Smooth muscle cell (in vitro differentiated cells): ENCODE measurements around the gene KRT4. TPM values are rescaled to one million over a fixed set of nuclear protein-coding genes. Genes with fewer than 3 reads are reported as not detected.

Experiments
- DNase-seq: peaks from one replicate; lab custom pipeline; 2025; ENCODE audit not compliant: unreplicated experiment; lab: John Stamatoyannopoulos, UW
- H2AFZ ChIP-seq: fragments of 200-600 bp; sonication (generic); 2 replicates; pipeline ENCODE4 v1.6.0; 2016; ENCODE audit warnings: antibody characterized with exemption, low read depth, mild to moderate bottlenecking
- H3F3A ChIP-seq: fragments of 200-600 bp; sonication (generic); 2 replicates; pipeline ENCODE4 v1.6.0; 2017; ENCODE audit warnings: antibody characterized with exemption, low read depth
- H3K27ac ChIP-seq: fragments of 200-600 bp; sonication (generic); 2 replicates; pipeline ENCODE4 v1.5.1; 2016; ENCODE audit warnings: low read depth, mild to moderate bottlenecking
- H3K27me3 ChIP-seq: fragments of 200-600 bp; sonication (generic); 2 replicates; pipeline ENCODE4 v1.6.1; 2016; ENCODE audit warnings: low read depth, mild to moderate bottlenecking
- H3K36me3 ChIP-seq: fragments of 200-600 bp; sonication (generic); 2 replicates; pipeline ENCODE4 v1.5.1; 2016; ENCODE audit warnings: low read depth
- H3K4me1 ChIP-seq: fragments of 200-600 bp; sonication (generic); 2 replicates; pipeline ENCODE4 v1.5.1; 2016; ENCODE audit warnings: low read depth
- H3K4me2 ChIP-seq: fragments of 200-600 bp; sonication (generic); 2 replicates; pipeline ENCODE4 v1.6.0; 2016; ENCODE audit warnings: mild to moderate bottlenecking
- H3K4me3 ChIP-seq: fragments of 200-600 bp; sonication (generic); 2 replicates; pipeline ENCODE4 v1.5.1; 2016; ENCODE audit warnings: mild to moderate bottlenecking
- H3K79me2 ChIP-seq: fragments of 200-600 bp; sonication (generic); 2 replicates; pipeline ENCODE4 v1.6.0; 2016; ENCODE audit warnings: low read depth, mild to moderate bottlenecking
- H3K9ac ChIP-seq: fragments of 200-600 bp; sonication (generic); 2 replicates; pipeline ENCODE4 v1.6.0; 2016; ENCODE audit warnings: low read depth
- H3K9me3 ChIP-seq: fragments of 200-600 bp; sonication (generic); replicated peaks from 2 replicates; pipeline ENCODE4 v1.5.1; 2016; ENCODE audit warnings: low read depth
- H4K20me1 ChIP-seq: fragments of 200-600 bp; sonication (generic); 2 replicates; pipeline ENCODE4 v1.6.0; 2016; ENCODE audit warnings: low read depth
- WGBS: methylation state at CpG from one replicate; pipeline ENCODE4 v1.1.7; 2016; ENCODE audit warnings: low lambda C conversion rate; 5-methylcytosine and 5-hydroxymethylcytosine counted together
- polyA plus RNA-seq: library from polyadenylated mRNA; unstranded; fragments of >200 nt; fragmentation: Nextera tagmentation; extraction: Ambion mirVana; gene quantifications from 2 replicates; pipeline ENCODE4 v1.2.1, GENCODE V29; 2016
- total RNA-seq: library from RNA; depleted of rRNA; stranded (reverse); fragments of >200 nt; gene quantifications from 2 replicates; pipeline ENCODE4 v1.2.3, GENCODE V29; 2014
- TF ChIP-seq, protein P1 (sequence below): fragments of 200-600 bp; sonication (generic); IDR thresholded peaks from 2 replicates; pipeline ENCODE4 v1.5.1; 2017; ENCODE audit warnings: borderline replicate concordance, mild to moderate bottlenecking, antibody characterized with exemption; ENCODE audit not compliant: insufficient read depth, poor library complexity, severe bottlenecking

The KRT4 gene
- total and polyA plus RNA-seq, 2 experiments from 2014 or later, result not detected

DNA sequence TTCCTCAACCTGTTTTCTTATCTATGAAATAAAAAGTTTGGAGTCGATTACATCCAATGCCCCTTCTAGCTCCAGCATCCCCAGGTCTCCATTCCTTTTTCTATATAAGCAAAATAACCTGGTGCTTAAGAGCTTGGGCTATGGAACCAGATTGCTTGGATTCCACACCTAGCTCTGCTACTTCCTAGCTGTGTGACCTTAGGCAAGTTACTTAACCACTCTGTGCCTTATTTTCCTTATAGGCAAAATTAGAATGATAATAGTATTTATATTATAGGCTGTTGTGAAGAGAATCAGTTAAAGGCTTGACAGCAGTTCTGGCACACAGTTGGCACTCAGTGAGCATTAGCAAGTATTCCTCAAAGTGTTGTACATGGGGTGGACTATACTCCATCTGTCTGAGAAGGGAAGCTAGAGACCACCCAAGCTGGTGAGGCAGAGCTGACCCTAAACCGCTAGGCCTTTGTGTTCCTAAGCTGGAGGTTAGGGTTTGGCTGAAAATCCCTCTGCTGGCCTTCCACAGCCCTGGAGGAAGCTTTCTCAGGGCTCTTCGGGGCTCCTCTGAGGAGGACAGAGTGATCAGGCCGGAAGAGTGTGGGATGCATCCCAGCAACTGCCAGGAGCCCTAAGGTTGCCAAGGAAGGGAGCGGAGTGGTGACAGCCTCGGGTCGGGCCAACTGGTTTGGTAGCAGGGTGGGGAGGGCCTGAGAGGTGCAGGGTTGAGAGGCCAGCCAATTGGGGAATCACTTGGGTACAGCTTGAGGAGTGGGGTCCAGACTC is 6.0 kb upstream of the KRT4 start:
- no peak overlapping the region for H3K4me3 ChIP-seq
- WGBS, result 90% methylated on average over 7 of the region's 7 CpGs
- H3K27ac ChIP-seq, result no peak overlapping the region
- H3K9ac ChIP-seq, result no peak overlapping the region
- no peak overlapping the region for H2AFZ ChIP-seq
- H3K79me2 ChIP-seq, result no peaks in the 10 kb centered on the region
- no peaks in the 10 kb centered on the region for H3K9me3 ChIP-seq
- H3K27me3 ChIP-seq, result peaks cover 9% of the 10 kb centered on the region
- DNase-seq, result no peak
- TF ChIP-seq, protein P1, sequence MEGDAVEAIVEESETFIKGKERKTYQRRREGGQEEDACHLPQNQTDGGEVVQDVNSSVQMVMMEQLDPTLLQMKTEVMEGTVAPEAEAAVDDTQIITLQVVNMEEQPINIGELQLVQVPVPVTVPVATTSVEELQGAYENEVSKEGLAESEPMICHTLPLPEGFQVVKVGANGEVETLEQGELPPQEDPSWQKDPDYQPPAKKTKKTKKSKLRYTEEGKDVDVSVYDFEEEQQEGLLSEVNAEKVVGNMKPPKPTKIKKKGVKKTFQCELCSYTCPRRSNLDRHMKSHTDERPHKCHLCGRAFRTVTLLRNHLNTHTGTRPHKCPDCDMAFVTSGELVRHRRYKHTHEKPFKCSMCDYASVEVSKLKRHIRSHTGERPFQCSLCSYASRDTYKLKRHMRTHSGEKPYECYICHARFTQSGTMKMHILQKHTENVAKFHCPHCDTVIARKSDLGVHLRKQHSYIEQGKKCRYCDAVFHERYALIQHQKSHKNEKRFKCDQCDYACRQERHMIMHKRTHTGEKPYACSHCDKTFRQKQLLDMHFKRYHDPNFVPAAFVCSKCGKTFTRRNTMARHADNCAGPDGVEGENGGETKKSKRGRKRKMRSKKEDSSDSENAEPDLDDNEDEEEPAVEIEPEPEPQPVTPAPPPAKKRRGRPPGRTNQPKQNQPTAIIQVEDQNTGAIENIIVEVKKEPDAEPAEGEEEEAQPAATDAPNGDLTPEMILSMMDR, result no peak
- no peaks in the 10 kb centered on the region for H3K36me3 ChIP-seq
- peaks cover 31% of the 10 kb centered on the region for H3K4me1 ChIP-seq
- no peaks in the 10 kb centered on the region for H3F3A ChIP-seq
- H4K20me1 ChIP-seq, result no peaks in the 10 kb centered on the region
- H3K4me2 ChIP-seq, result no peak overlapping the region

DNA sequence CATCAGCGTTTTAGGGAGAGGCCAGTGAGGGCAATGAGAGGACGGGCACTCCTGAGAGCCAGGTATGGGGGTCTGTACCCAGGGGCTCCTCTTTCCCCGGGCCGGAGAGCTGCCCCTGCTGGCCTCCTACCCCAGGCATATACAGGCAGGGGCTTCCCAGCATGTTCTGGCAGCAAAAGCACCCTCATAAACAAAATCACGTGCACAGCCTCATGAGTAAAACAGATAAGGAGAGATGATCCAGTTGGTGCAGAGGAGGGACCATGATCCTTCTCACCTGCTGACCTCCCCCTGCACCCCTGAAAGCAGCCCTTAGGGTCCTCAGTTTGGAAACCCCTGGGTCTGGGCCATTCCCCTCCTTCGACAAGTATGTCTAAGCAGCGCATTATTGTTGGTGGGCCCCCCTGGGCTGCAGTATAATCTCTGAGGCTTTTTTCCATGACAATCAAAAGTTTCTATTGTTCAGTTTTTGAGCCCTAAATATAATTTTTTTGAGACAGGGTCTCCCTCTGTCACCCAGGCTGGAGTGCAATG is 5.0 kb upstream of the KRT4 start:
- no peaks in the 10 kb centered on the region for H4K20me1 ChIP-seq
- H3F3A ChIP-seq, result no peaks in the 10 kb centered on the region
- no peak for DNase-seq
- no peaks in the 10 kb centered on the region for H3K79me2 ChIP-seq
- H3K9me3 ChIP-seq, result no peaks in the 10 kb centered on the region
- TF ChIP-seq, protein P1, result no peak
- H2AFZ ChIP-seq, result no peak overlapping the region
- no peak overlapping the region for H3K4me3 ChIP-seq
- H3K27ac ChIP-seq, result no peak overlapping the region
- peaks cover 9% of the 10 kb centered on the region for H3K27me3 ChIP-seq
- peaks cover 31% of the 10 kb centered on the region for H3K4me1 ChIP-seq
- no peak overlapping the region for H3K4me2 ChIP-seq
- H3K9ac ChIP-seq, result no peak overlapping the region
- 71% methylated on average over 7 of the region's 7 CpGs for WGBS
- no peaks in the 10 kb centered on the region for H3K36me3 ChIP-seq

DNA sequence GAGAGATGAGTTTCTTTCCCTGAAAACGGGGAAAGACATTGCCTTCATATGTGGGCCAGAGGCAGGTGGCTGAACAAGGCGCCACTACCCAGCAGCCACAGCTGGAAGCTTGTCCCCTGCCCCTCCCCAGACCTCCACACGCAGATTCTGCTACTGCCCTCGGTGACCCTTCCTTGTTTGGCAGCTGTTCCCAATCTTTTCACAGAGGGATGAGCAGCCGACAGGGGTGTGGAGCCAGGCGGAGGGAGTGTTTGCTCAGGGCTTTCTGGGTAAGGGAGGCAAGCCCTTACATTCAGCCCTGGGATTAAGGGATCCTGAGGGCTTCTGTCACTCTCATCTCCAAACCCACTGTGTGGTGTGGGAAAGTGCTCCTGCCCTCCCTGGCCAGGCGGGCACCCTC is 4.5 kb upstream of the KRT4 start:
- no peak for DNase-seq
- Histone ChIP-seq H3K79me2 (no peaks in the 10 kb centered on the region), H3K27ac (no peak overlapping the region), H3K36me3 (no peaks in the 10 kb centered on the region), H3K4me2 (no peak overlapping the region), H3K27me3 (peaks cover 9% of the 10 kb centered on the region), H3F3A (no peaks in the 10 kb centered on the region), H3K4me3 (no peak overlapping the region), H3K9me3 (no peaks in the 10 kb centered on the region), H4K20me1 (no peaks in the 10 kb centered on the region), H3K4me1 (peaks cover 31% of the 10 kb centered on the region), H2AFZ (no peak overlapping the region), H3K9ac (no peak overlapping the region)
- TF ChIP-seq, protein P1, result no peak
- WGBS, result 50% methylated on average over 7 of the region's 7 CpGs

DNA sequence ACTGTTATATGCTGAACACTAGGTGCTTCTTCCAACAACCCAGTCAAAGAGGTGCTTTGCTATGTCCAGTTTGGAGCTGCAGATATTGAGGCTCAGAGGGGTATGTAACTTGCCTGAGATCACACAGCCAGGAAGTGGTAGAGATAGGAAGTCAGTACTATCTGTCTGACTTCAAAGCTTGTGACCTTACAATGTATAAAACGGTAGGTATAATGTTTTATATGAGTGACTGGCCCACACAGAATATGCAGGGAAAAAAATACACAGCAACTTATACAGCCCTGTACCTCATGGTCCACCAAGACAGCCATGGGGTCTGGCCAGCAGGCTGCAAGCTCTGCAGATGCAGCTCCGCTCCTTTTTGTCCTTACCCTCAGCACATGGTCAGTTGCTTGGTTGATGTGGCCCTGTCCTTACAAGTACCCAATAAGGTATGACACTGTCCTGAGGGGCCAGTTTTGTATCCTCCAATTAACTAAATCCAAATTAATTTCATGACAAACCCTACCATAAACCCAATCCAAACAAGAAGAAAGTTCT is 3.9 kb upstream of the KRT4 start:
- H2AFZ ChIP-seq, result no peak overlapping the region
- H3K9me3 ChIP-seq, result no peaks in the 10 kb centered on the region
- H4K20me1 ChIP-seq, result no peaks in the 10 kb centered on the region
- H3K4me1 ChIP-seq, result peaks cover 31% of the 10 kb centered on the region
- WGBS, result 85% methylated on average over 2 of the region's 2 CpGs
- no peaks in the 10 kb centered on the region for H3K79me2 ChIP-seq
- TF ChIP-seq, protein P1, result no peak
- no peak overlapping the region for H3K4me3 ChIP-seq
- H3K27ac ChIP-seq, result no peak overlapping the region
- no peaks in the 10 kb centered on the region for H3F3A ChIP-seq
- H3K36me3 ChIP-seq, result no peaks in the 10 kb centered on the region
- no peak overlapping the region for H3K4me2 ChIP-seq
- H3K27me3 ChIP-seq, result peaks cover 9% of the 10 kb centered on the region
- H3K9ac ChIP-seq, result no peak overlapping the region
- DNase-seq, result no peak
